ENCODE data around the gene SPATA31E1.

- TF ChIP-seq, protein P1, sequence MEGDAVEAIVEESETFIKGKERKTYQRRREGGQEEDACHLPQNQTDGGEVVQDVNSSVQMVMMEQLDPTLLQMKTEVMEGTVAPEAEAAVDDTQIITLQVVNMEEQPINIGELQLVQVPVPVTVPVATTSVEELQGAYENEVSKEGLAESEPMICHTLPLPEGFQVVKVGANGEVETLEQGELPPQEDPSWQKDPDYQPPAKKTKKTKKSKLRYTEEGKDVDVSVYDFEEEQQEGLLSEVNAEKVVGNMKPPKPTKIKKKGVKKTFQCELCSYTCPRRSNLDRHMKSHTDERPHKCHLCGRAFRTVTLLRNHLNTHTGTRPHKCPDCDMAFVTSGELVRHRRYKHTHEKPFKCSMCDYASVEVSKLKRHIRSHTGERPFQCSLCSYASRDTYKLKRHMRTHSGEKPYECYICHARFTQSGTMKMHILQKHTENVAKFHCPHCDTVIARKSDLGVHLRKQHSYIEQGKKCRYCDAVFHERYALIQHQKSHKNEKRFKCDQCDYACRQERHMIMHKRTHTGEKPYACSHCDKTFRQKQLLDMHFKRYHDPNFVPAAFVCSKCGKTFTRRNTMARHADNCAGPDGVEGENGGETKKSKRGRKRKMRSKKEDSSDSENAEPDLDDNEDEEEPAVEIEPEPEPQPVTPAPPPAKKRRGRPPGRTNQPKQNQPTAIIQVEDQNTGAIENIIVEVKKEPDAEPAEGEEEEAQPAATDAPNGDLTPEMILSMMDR (IDR thresholded peaks at IDR 0.05; ENCODE audit: low read length) = no peak
- no peak for TF ChIP-seq EZH2 (IDR thresholded peaks at IDR 0.05; ENCODE audit: borderline replicate concordance, low read length)
Observed at GRCh38 chr9:87894998-87895625, 12.4 kb downstream of the SPATA31E1 start.

Data from OCI-LY1 (cell line).